22Rv1 (cell line): ENCODE results near the gene FRMD8.

Experiments used
- CTCF ChIP-seq: fragments of 450-650 bp; IDR thresholded peaks from 2 replicates; pipeline ENCODE4 v1.5.1; 2017; ENCODE audit warnings: mild to moderate bottlenecking
- ZFX ChIP-seq: fragments of 450-650 bp; IDR thresholded peaks from 2 replicates; pipeline ENCODE4 v1.6.1; 2017; ENCODE audit warnings: antibody characterized with exemption, borderline replicate concordance

GRCh38 chr11:65417702-65418430 lies 31.4 kb downstream of the FRMD8 start:
- TF ChIP-seq CTCF (no peak), ZFX (no peak)
